ENCODE data around the gene NXPE3.
A peak's percentile ranks its signal among the peaks of the same experiment; 100 is the strongest.

DNA sequence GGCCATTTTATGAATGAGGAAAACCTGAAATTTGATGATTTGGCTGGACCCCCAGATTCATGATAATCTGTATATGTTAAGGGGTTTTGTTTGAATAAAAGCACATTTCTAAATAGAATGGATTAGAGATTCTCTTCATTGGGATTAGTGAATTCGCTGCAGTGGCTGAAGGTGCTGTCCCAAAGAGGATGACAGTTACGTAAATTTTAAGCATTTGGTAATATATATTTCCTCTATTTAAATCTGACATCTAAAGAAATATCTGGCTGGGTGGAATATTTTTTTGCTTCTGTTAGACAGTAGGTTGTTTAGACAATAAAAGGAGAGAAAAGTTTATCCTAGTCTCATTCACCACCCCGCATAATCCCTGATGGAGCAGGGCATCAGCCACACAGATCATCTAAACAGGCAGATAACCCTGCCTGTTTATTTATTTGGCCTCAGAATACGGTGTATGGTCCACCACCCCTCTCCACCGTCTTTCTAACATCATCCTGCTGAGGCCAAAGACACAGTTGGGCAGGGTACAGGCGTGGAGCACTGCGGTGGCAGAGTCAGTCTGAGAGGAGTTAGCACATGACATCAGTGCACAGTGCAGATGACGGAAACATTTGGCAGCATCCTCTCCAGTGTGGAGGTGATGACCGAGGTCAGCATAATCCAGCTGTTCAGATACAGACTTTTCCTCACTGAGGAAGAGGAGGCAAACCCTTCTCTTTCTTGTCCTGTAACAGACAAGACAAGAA is 49.9 kb downstream of the NXPE3 start:
- TF ChIP-seq, protein P1, sequence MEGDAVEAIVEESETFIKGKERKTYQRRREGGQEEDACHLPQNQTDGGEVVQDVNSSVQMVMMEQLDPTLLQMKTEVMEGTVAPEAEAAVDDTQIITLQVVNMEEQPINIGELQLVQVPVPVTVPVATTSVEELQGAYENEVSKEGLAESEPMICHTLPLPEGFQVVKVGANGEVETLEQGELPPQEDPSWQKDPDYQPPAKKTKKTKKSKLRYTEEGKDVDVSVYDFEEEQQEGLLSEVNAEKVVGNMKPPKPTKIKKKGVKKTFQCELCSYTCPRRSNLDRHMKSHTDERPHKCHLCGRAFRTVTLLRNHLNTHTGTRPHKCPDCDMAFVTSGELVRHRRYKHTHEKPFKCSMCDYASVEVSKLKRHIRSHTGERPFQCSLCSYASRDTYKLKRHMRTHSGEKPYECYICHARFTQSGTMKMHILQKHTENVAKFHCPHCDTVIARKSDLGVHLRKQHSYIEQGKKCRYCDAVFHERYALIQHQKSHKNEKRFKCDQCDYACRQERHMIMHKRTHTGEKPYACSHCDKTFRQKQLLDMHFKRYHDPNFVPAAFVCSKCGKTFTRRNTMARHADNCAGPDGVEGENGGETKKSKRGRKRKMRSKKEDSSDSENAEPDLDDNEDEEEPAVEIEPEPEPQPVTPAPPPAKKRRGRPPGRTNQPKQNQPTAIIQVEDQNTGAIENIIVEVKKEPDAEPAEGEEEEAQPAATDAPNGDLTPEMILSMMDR (tag by site-specific recombination; IDR thresholded peaks at IDR 0.05): no peak
- no peak for TF ChIP-seq SP2 (tag by site-specific recombination; IDR thresholded peaks at IDR 0.05)
- no peak for TF ChIP-seq KLF16 (tag by site-specific recombination; IDR thresholded peaks at IDR 0.05)
- peak; percentile 31; the same call in 1 of the 2 replicates for TF ChIP-seq KLF8 (tag by site-specific recombination; IDR thresholded peaks at IDR 0.05)
